ENCODE data around the gene ATP1A4.

ATP1A4 gene

DNA sequence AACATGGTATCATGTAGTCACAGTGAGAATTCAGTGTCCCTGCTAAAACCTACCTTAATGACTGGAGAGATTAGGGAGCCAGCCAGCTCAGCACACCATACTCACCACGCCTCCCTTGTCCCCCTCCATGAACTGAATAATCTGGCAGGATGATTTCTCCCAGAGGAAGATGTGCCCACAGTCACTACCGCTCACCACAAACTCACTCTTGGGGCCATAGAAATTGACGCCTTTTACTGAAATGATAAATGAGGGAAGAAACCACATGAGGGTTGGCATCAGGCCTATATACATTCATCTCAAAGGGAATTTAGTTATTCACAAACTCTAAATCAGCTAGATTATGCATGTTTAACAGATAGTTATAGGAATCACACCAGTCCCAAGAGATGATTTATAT lies 71.1 kb downstream of the ATP1A4 start:
- no peaks in the 10 kb centered on the region for H3K9me3 ChIP-seq (ENCODE audit: insufficient read depth, low read length, severe bottlenecking)
- peaks cover 100% of the 10 kb centered on the region for H3K36me3 ChIP-seq (ENCODE audit: insufficient read depth, low read length)
- no peak overlapping the region for H3K9ac ChIP-seq (ENCODE audit: low read depth, low read length)
- DNase-seq (no peak), ATAC-seq (ENCODE audit: insufficient read depth, low read depth) (no peak)
- H3K27me3 ChIP-seq (ENCODE audit: insufficient read depth, low read length, poor library complexity): no peaks in the 10 kb centered on the region
- TF ChIP-seq, protein P1, sequence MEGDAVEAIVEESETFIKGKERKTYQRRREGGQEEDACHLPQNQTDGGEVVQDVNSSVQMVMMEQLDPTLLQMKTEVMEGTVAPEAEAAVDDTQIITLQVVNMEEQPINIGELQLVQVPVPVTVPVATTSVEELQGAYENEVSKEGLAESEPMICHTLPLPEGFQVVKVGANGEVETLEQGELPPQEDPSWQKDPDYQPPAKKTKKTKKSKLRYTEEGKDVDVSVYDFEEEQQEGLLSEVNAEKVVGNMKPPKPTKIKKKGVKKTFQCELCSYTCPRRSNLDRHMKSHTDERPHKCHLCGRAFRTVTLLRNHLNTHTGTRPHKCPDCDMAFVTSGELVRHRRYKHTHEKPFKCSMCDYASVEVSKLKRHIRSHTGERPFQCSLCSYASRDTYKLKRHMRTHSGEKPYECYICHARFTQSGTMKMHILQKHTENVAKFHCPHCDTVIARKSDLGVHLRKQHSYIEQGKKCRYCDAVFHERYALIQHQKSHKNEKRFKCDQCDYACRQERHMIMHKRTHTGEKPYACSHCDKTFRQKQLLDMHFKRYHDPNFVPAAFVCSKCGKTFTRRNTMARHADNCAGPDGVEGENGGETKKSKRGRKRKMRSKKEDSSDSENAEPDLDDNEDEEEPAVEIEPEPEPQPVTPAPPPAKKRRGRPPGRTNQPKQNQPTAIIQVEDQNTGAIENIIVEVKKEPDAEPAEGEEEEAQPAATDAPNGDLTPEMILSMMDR (IDR thresholded peaks at IDR 0.05; ENCODE audit: borderline replicate concordance, extremely low read depth, low read length, poor library complexity, severe bottlenecking): no peak
- TF ChIP-seq EZH2 (IDR thresholded peaks at IDR 0.05; ENCODE audit: borderline replicate concordance, low read depth, low read length, severe bottlenecking): no peak
- no peak overlapping the region for H3K27ac ChIP-seq (ENCODE audit: low read length)
- no peaks in the 10 kb centered on the region for H3K4me1 ChIP-seq (ENCODE audit: insufficient read depth, low read length)
- H3K4me3 ChIP-seq (ENCODE audit: low read depth in 1 of 2, low read length in 2 of 2): no peak overlapping the region
- H3K79me2 ChIP-seq (ENCODE audit: insufficient read depth, low read length): no peaks in the 10 kb centered on the region
- H2AFZ ChIP-seq (ENCODE audit: low read depth, low read length): no peak overlapping the region
- no peaks in the 10 kb centered on the region for H4K20me1 ChIP-seq (ENCODE audit: insufficient read depth, low read length)
- H3K4me2 ChIP-seq (ENCODE audit: insufficient read depth, low read length): no peak overlapping the region

DNA sequence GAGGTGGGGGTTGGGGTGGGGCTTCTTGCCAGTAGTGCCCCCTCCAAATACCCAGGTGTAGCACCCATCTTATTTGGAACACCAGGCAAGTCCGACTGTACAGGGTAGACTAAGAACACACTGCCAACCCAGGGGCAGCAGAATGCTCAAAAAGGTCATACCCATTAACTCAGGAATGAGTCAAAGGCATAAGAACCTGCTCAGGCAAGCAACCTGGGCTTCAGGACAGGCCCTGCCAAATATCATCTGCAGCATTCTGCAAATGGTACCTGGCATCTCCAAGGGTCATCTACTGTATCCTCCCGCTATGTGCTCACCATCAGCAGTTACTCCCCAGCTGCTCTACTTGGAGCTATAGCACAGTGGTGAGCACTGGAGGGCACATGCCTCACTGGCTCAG lies 73.2 kb downstream of the ATP1A4 start:
- no peak overlapping the region for H3K27ac ChIP-seq (ENCODE audit: low read length)
- DNase-seq (no peak), ATAC-seq (ENCODE audit: insufficient read depth, low read depth) (no peak)
- no peak overlapping the region for H3K9ac ChIP-seq (ENCODE audit: low read depth, low read length)
- no peaks in the 10 kb centered on the region for H3K79me2 ChIP-seq (ENCODE audit: insufficient read depth, low read length)
- H3K4me2 ChIP-seq (ENCODE audit: insufficient read depth, low read length): no peak overlapping the region
- TF ChIP-seq, protein P1 (IDR thresholded peaks at IDR 0.05; ENCODE audit: borderline replicate concordance, extremely low read depth, low read length, poor library complexity, severe bottlenecking): no peak
- TF ChIP-seq EZH2 (IDR thresholded peaks at IDR 0.05; ENCODE audit: borderline replicate concordance, low read depth, low read length, severe bottlenecking): no peak
- peaks cover 99% of the 10 kb centered on the region for H3K36me3 ChIP-seq (ENCODE audit: insufficient read depth, low read length)
- no peak overlapping the region for H3K4me3 ChIP-seq (ENCODE audit: low read depth in 1 of 2, low read length in 2 of 2)
- H3K4me1 ChIP-seq (ENCODE audit: insufficient read depth, low read length): no peaks in the 10 kb centered on the region
- no peaks in the 10 kb centered on the region for H4K20me1 ChIP-seq (ENCODE audit: insufficient read depth, low read length)
- no peaks in the 10 kb centered on the region for H3K9me3 ChIP-seq (ENCODE audit: insufficient read depth, low read length, severe bottlenecking)
- no peaks in the 10 kb centered on the region for H3K27me3 ChIP-seq (ENCODE audit: insufficient read depth, low read length, poor library complexity)
- no peak overlapping the region for H2AFZ ChIP-seq (ENCODE audit: low read depth, low read length)

DNA sequence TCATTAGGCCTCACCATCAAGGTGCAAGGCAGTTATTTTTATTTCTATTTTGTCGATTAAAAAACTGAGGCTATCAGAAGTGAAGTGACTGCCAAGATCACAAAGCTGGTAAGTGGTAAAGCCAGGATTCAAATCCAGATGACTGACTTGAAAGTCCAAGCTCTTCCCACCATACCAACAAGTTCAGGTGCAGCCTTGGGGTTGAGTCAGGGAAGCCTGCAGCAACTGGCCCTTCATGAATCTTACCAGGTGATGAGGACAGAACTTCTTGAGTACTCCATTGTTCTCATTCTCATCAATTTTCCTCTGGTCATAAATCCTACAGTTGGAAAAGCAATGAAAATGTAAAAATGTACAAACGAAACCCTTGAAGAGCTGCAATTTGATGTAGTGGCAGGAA lies 73.9 kb downstream of the ATP1A4 start:
- Histone ChIP-seq H4K20me1 (ENCODE audit: insufficient read depth, low read length) (no peaks in the 10 kb centered on the region), H3K9me3 (ENCODE audit: insufficient read depth, low read length, severe bottlenecking) (no peaks in the 10 kb centered on the region), H3K4me1 (ENCODE audit: insufficient read depth, low read length) (no peaks in the 10 kb centered on the region), H3K79me2 (ENCODE audit: insufficient read depth, low read length) (no peaks in the 10 kb centered on the region), H3K36me3 (ENCODE audit: insufficient read depth, low read length) (peaks cover 99% of the 10 kb centered on the region), H3K27me3 (ENCODE audit: insufficient read depth, low read length, poor library complexity) (no peaks in the 10 kb centered on the region), H3K27ac (ENCODE audit: low read length) (no peak overlapping the region), H3K4me3 (ENCODE audit: low read depth in 1 of 2, low read length in 2 of 2) (no peak overlapping the region), H3K9ac (ENCODE audit: low read depth, low read length) (no peak overlapping the region), H3K4me2 (ENCODE audit: insufficient read depth, low read length) (no peak overlapping the region), H2AFZ (ENCODE audit: low read depth, low read length) (no peak overlapping the region)
- no peak for ATAC-seq (ENCODE audit: insufficient read depth, low read depth)
- TF ChIP-seq EZH2 (IDR thresholded peaks at IDR 0.05; ENCODE audit: borderline replicate concordance, low read depth, low read length, severe bottlenecking): no peak
- TF ChIP-seq, protein P1 (IDR thresholded peaks at IDR 0.05; ENCODE audit: borderline replicate concordance, extremely low read depth, low read length, poor library complexity, severe bottlenecking): no peak
- DNase-seq: no peak

DNA sequence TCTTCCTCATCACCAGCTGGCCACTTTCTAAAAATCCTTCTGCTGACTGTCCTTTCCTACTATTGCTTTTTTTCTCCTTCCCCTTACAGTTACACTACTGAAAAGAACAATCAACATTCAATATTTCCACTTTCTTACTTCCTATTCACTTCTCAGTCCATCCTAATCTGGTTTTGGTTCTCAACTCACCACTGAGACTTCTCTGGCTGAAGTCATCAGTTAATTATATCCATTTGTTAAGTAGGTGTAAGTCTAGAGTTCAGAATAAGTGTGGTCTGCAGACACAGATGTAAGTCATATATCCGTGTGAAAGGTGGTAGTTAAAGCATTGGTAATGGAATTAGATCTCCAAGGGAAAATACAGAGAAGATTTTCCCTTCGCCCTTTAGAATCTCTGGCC lies 75.2 kb downstream of the ATP1A4 start:
- no peaks in the 10 kb centered on the region for H3K27me3 ChIP-seq (ENCODE audit: insufficient read depth, low read length, poor library complexity)
- H3K9ac ChIP-seq (ENCODE audit: low read depth, low read length): no peak overlapping the region
- H4K20me1 ChIP-seq (ENCODE audit: insufficient read depth, low read length): no peaks in the 10 kb centered on the region
- H3K9me3 ChIP-seq (ENCODE audit: insufficient read depth, low read length, severe bottlenecking): no peaks in the 10 kb centered on the region
- H3K79me2 ChIP-seq (ENCODE audit: insufficient read depth, low read length): no peaks in the 10 kb centered on the region
- H3K4me2 ChIP-seq (ENCODE audit: insufficient read depth, low read length): no peak overlapping the region
- peaks cover 99% of the 10 kb centered on the region for H3K36me3 ChIP-seq (ENCODE audit: insufficient read depth, low read length)
- ATAC-seq (ENCODE audit: insufficient read depth, low read depth) (no peak), DNase-seq (no peak)
- no peak for TF ChIP-seq EZH2 (IDR thresholded peaks at IDR 0.05; ENCODE audit: borderline replicate concordance, low read depth, low read length, severe bottlenecking)
- TF ChIP-seq, protein P1 (IDR thresholded peaks at IDR 0.05; ENCODE audit: borderline replicate concordance, extremely low read depth, low read length, poor library complexity, severe bottlenecking): no peak
- H3K4me1 ChIP-seq (ENCODE audit: insufficient read depth, low read length): no peaks in the 10 kb centered on the region
- H3K27ac ChIP-seq (ENCODE audit: low read length): no peak overlapping the region
- no peak overlapping the region for H2AFZ ChIP-seq (ENCODE audit: low read depth, low read length)
- H3K4me3 ChIP-seq (ENCODE audit: low read depth in 1 of 2, low read length in 2 of 2): no peak overlapping the region

Data from DND-41 (cell line).